Measurements from ENCODE around the gene MRPS27.

- TF ChIP-seq POLR2A (IDR thresholded peaks at IDR 0.05) (no peak), CTCF (IDR thresholded peaks at IDR 0.05) (no peak)
Measured at GRCh38 chr5:72188166-72188565, 131.9 kb downstream of the MRPS27 start.

All from Peyer's patch (tissue), 4 donors.